Measurements from ENCODE around the gene ERC1.

GRCh38 chr12:1213618-1214205 lies 222.7 kb downstream of the ERC1 start:
- TF ChIP-seq, protein P1, sequence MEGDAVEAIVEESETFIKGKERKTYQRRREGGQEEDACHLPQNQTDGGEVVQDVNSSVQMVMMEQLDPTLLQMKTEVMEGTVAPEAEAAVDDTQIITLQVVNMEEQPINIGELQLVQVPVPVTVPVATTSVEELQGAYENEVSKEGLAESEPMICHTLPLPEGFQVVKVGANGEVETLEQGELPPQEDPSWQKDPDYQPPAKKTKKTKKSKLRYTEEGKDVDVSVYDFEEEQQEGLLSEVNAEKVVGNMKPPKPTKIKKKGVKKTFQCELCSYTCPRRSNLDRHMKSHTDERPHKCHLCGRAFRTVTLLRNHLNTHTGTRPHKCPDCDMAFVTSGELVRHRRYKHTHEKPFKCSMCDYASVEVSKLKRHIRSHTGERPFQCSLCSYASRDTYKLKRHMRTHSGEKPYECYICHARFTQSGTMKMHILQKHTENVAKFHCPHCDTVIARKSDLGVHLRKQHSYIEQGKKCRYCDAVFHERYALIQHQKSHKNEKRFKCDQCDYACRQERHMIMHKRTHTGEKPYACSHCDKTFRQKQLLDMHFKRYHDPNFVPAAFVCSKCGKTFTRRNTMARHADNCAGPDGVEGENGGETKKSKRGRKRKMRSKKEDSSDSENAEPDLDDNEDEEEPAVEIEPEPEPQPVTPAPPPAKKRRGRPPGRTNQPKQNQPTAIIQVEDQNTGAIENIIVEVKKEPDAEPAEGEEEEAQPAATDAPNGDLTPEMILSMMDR (IDR thresholded peaks at IDR 0.05; ENCODE audit: extremely low read depth in 1 of 2, insufficient read depth in 1 of 2, low read depth in 1 of 2, low read length in 2 of 2) = no peak
- TF ChIP-seq POLR2A (IDR thresholded peaks at IDR 0.05; ENCODE audit: low read depth, low read length) (no peak), EZH2 (IDR thresholded peaks at IDR 0.05; ENCODE audit: borderline replicate concordance, low read depth, low read length, severe bottlenecking) (no peak), MAX (IDR thresholded peaks at IDR 0.05; ENCODE audit: insufficient read depth, insufficient read length) (no peak), MYC (IDR thresholded peaks at IDR 0.05; ENCODE audit: low read depth, low read length) (no peak)
